CD14-positive monocyte (primary cell): ENCODE results near the gene LTBP1. TPM values are rescaled to one million over a fixed set of nuclear protein-coding genes. Genes with fewer than 3 reads are reported as not detected.

Source experiments
- DNase-seq, 3 donors: peaks; one replicate each; pipeline ENCODE4 v3.0.0-alpha.2; 2011 to 2022
- H2AFZ ChIP-seq: 2 replicates; pipeline ENCODE4 v1.6.0; 2012; ENCODE audit warnings: mild to moderate bottlenecking, low read depth, low read length, inconsistent platforms; ENCODE audit not compliant: insufficient read depth, poor library complexity, severe bottlenecking
- H3K27ac ChIP-seq, 2 donors: 1 replicate in 1 of 2; 2 replicates in 1 of 2; pipeline ENCODE4 v1.5.1; 2012 to 2013; ENCODE audit warnings: low read length in 2 of 2, control low read depth in 1 of 2, inconsistent platforms in 1 of 2, low read depth in 1 of 2, mild to moderate bottlenecking in 1 of 2
- H3K27me3 ChIP-seq, 2 donors: one replicate each; pipeline versions ENCODE4 v1.6.0 to v1.6.1; 2011 to 2013; ENCODE audit warnings: low read length in 2 of 2; ENCODE audit not compliant: control insufficient read depth in 2 of 2, insufficient read depth in 2 of 2
- H3K36me3 ChIP-seq, 2 donors: replicated peaks in 1 of 2; 1 replicate in 1 of 2; 2 replicates in 1 of 2; pipeline versions ENCODE4 v1.5.1 to v1.6.1; 2012 to 2013; ENCODE audit warnings: low read length in 2 of 2, control low read depth in 1 of 2, inconsistent platforms in 1 of 2, mild to moderate bottlenecking in 1 of 2; ENCODE audit not compliant: insufficient read depth in 2 of 2, control insufficient read depth in 1 of 2
- H3K4me1 ChIP-seq, 2 donors: 1 replicate in 1 of 2; 2 replicates in 1 of 2; pipeline versions ENCODE4 v1.5.1 to v1.6.1; 2012 to 2013; ENCODE audit warnings: low read length in 2 of 2, control low read depth in 1 of 2, inconsistent platforms in 1 of 2, mild to moderate bottlenecking in 1 of 2, moderate library complexity in 1 of 2; ENCODE audit not compliant: insufficient read depth in 2 of 2, control insufficient read depth in 1 of 2
- H3K4me2 ChIP-seq: replicated peaks from 2 replicates; pipeline ENCODE3; 2012; ENCODE audit warnings: low read length, moderate library complexity, mild to moderate bottlenecking; ENCODE audit not compliant: poor library complexity, severe bottlenecking; ENCODE audit errors: extremely low read depth
- H3K4me3 ChIP-seq, 3 experiments: fragments of 200-600 bp in 1 of 3; sonication (generic) in 1 of 3; replicated peaks in 1 of 3; 1 replicate in 2 of 3; 2 replicates in 1 of 3; pipeline ENCODE4 v1.5.1; 2011 to 2013; ENCODE audit warnings: low read length in 3 of 3, mild to moderate bottlenecking in 3 of 3, control low read depth in 2 of 3, low read depth in 2 of 3, inconsistent platforms in 1 of 3, moderate library complexity in 1 of 3
- H3K79me2 ChIP-seq: 2 replicates; pipeline ENCODE4 v1.6.0; 2012; ENCODE audit warnings: mild to moderate bottlenecking, control low read depth, inconsistent platforms, low read length, moderate library complexity; ENCODE audit not compliant: insufficient read depth
- H3K9ac ChIP-seq: 2 replicates; pipeline ENCODE4 v1.6.0; 2017; ENCODE audit warnings: low read length, mild to moderate bottlenecking; ENCODE audit not compliant: insufficient read depth, poor library complexity, severe bottlenecking
- H3K9me3 ChIP-seq, 2 donors: replicated peaks in 1 of 2; 1 replicate in 1 of 2; 2 replicates in 1 of 2; pipeline versions ENCODE4 v1.5.1 to v1.6.1; 2012 to 2013; ENCODE audit warnings: low read length in 2 of 2, control low read depth in 1 of 2; ENCODE audit not compliant: control insufficient read depth in 1 of 2, insufficient read depth in 1 of 2
- H4K20me1 ChIP-seq: 2 replicates; pipeline ENCODE4 v1.6.0; 2012; ENCODE audit warnings: mild to moderate bottlenecking, low read length, control low read depth, moderate library complexity; ENCODE audit not compliant: insufficient read depth
- H3K27ac Mint-ChIP-seq, 7 donors: one replicate each; pipeline ENCODE4 v1.8.0; 2020; ENCODE audit warnings: mild to moderate bottlenecking in 7 of 7, mixed read lengths in 7 of 7, moderate library complexity in 6 of 7, inconsistent platforms in 2 of 7
- H3K27me3 Mint-ChIP-seq, 3 donors: one replicate each; pipeline ENCODE4 v1.8.0; 2021 to 2022; ENCODE audit warnings: low read depth in 3 of 3, mild to moderate bottlenecking in 3 of 3, mixed read lengths in 3 of 3, moderate library complexity in 3 of 3, inconsistent platforms in 1 of 3
- H3K36me3 Mint-ChIP-seq, 2 donors: one replicate each; pipeline ENCODE4 v1.8.0; 2020; ENCODE audit warnings: mixed read lengths in 2 of 2, inconsistent platforms in 1 of 2, mild to moderate bottlenecking in 1 of 2
- H3K4me1 Mint-ChIP-seq: one replicate; pipeline ENCODE4 v1.8.0; 2020; ENCODE audit warnings: mild to moderate bottlenecking, mixed read lengths
- H3K4me3 Mint-ChIP-seq, 2 donors: one replicate each; pipeline ENCODE4 v1.8.0; 2020; ENCODE audit warnings: mild to moderate bottlenecking in 2 of 2, mixed read lengths in 2 of 2, moderate library complexity in 1 of 2
- H3K9me3 Mint-ChIP-seq, 7 donors: one replicate each; pipeline ENCODE4 v1.8.0; 2020 to 2022; ENCODE audit warnings: mixed read lengths in 7 of 7, mild to moderate bottlenecking in 6 of 7, moderate library complexity in 6 of 7, inconsistent platforms in 2 of 7
- CTCF ChIP-seq: fragments of 200-600 bp; IDR thresholded peaks from one replicate; pipeline ENCODE4 v1.8.0; 2022; ENCODE audit warnings: antibody characterized with exemption, mild to moderate bottlenecking
- WGBS: methylation state at CpG from one replicate; pipeline ENCODE4 v1.1.5; 2013; ENCODE audit warnings: missing lambda C conversion rate; ENCODE audit not compliant: insufficient coverage; 5-methylcytosine and 5-hydroxymethylcytosine counted together
- intact Hi-C, 2 donors: fragments of 100-400 bp; cut with micrococcal nuclease; formaldehyde crosslinking; loops; one replicate each; pipeline versions ENCODE4 v1.15.0 to v1.15.1; 2023
- polyA plus RNA-seq, 3 donors: library from polyadenylated mRNA; depleted of rRNA in 1 of 3; unstranded in 2 of 3; stranded (reverse) in 1 of 3; fragments of 300-500 nt in 2 of 3; fragments of >200 nt in 1 of 3; fragmentation: Illumina TruSeq in 2 of 3; gene quantifications; 1 replicate in 2 of 3; 2 replicates in 1 of 3; pipeline ENCODE4 v1.2.3, GENCODE V29; 2012 to 2021

LTBP1 gene
- polyA plus RNA-seq, 3 donors: 0.18 to 0.24 TPM; not detected in 1

DNA sequence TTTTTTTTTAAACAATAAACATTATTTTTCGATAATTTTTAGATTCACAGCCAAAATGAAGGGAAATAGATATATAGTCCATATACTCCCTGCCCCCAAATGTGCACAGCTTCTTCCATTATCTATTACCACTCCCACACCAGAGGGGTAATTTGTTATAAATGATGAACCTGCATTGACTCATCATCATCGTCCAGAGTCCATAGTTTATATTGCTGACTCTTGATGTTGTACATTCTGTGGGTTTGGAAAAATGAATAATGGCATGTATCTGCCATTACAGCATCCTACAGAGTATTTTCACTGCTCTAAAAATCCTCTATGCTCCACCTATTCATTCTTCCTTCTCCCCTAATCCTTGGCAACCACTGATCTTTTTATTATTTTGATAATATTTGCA lies 121.5 kb downstream of the LTBP1 start:
- no peaks in the 10 kb centered on the region for H3K36me3 ChIP-seq
- Mint-ChIP-seq H3K27ac (no peak overlapping the region), H3K36me3 (no peaks in the 10 kb centered on the region), H3K27me3 (peaks cover 0 to 2% (median 0%) of the 10 kb centered on the region in 3 donors), H3K9me3 (peaks cover 0 to 2% (median 0%) of the 10 kb centered on the region in 7 donors), H3K4me1 (no peaks in the 10 kb centered on the region), H3K4me3 (no peak overlapping the region)
- H3K4me2 ChIP-seq: no peak overlapping the region
- H3K27ac ChIP-seq: no peak overlapping the region
- intact Hi-C loops: no loop called here
- H3K9me3 ChIP-seq: no peaks in the 10 kb centered on the region
- no peaks in the 10 kb centered on the region for H3K4me1 ChIP-seq
- DNase-seq: no peak
- no peaks in the 10 kb centered on the region for H3K27me3 ChIP-seq
- no peaks in the 10 kb centered on the region for H4K20me1 ChIP-seq
- TF ChIP-seq CTCF: no peak
- WGBS: no CpG with 5 or more reads among the region's 2 CpGs
- no peak overlapping the region for H2AFZ ChIP-seq
- no peak overlapping the region for H3K4me3 ChIP-seq
- H3K79me2 ChIP-seq: no peaks in the 10 kb centered on the region
- H3K9ac ChIP-seq: no peak overlapping the region

GRCh38 chr2:33069894-33070651 lies 123.3 kb downstream of the LTBP1 start:
- 98% methylated on average over 8 of the region's 10 CpGs for WGBS
- Histone ChIP-seq H3K4me3 (no peak overlapping the region), H3K4me1 (no peaks in the 10 kb centered on the region), H3K79me2 (no peaks in the 10 kb centered on the region), H3K9me3 (no peaks in the 10 kb centered on the region), H3K36me3 (no peaks in the 10 kb centered on the region), H3K4me2 (no peak overlapping the region), H4K20me1 (no peaks in the 10 kb centered on the region), H3K27me3 (no peaks in the 10 kb centered on the region), H3K27ac (no peak overlapping the region), H3K9ac (no peak overlapping the region), H2AFZ (no peak overlapping the region)
- Mint-ChIP-seq H3K27me3 (peaks cover 2 to 3% (median 2%) of the 10 kb centered on the region in 3 donors), H3K27ac (peak overlapping the region in 2 of 7 donors; percentile 24 to 46), H3K4me3 (no peak overlapping the region), H3K9me3 (peaks cover 0 to 2% (median 0%) of the 10 kb centered on the region in 7 donors), H3K36me3 (no peaks in the 10 kb centered on the region), H3K4me1 (no peaks in the 10 kb centered on the region)
- no peak for TF ChIP-seq CTCF
- no peak for DNase-seq
- intact Hi-C loops: no loop called here
